DOHH2 (cell line): ENCODE measurements around the gene CDKL2.

Experiments used
- EZH2phosphoT487 ChIP-seq: fragments of 200-600 bp; sonication (generic); IDR thresholded peaks from 2 replicates; pipeline ENCODE4 v1.6.1; 2017; ENCODE audit warnings: borderline replicate concordance, mild to moderate bottlenecking, antibody characterized with exemption, low read length, moderate library complexity, mixed read lengths
- TF ChIP-seq, protein P1 (sequence below): fragments of 200-600 bp; sonication (generic); IDR thresholded peaks from one replicate; pipeline ENCODE4 v1.5.1; 2014; ENCODE audit warnings: antibody characterized with exemption, mild to moderate bottlenecking, low read depth, low read length; ENCODE audit not compliant: poor library complexity, severe bottlenecking

GRCh38 chr4:75561789-75562188, 68.5 kb downstream of the CDKL2 start:
- TF ChIP-seq, protein P1, sequence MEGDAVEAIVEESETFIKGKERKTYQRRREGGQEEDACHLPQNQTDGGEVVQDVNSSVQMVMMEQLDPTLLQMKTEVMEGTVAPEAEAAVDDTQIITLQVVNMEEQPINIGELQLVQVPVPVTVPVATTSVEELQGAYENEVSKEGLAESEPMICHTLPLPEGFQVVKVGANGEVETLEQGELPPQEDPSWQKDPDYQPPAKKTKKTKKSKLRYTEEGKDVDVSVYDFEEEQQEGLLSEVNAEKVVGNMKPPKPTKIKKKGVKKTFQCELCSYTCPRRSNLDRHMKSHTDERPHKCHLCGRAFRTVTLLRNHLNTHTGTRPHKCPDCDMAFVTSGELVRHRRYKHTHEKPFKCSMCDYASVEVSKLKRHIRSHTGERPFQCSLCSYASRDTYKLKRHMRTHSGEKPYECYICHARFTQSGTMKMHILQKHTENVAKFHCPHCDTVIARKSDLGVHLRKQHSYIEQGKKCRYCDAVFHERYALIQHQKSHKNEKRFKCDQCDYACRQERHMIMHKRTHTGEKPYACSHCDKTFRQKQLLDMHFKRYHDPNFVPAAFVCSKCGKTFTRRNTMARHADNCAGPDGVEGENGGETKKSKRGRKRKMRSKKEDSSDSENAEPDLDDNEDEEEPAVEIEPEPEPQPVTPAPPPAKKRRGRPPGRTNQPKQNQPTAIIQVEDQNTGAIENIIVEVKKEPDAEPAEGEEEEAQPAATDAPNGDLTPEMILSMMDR, result no peak
- TF ChIP-seq EZH2phosphoT487, result no peak
